Endothelial cell of umbilical vein (primary cell): ENCODE data around the gene ANTXRL.

Experiments
- CTCF ChIP-seq, 2 donors: IDR thresholded peaks; 1 replicate in 1 of 2; 2 replicates in 1 of 2; pipeline ENCODE4 v1.5.1; 2011; ENCODE audit warnings: low read length in 2 of 2, mild to moderate bottlenecking in 2 of 2, moderate library complexity in 2 of 2, control low read depth in 1 of 2, inconsistent platforms in 1 of 2, low read depth in 1 of 2; ENCODE audit not compliant: insufficient read depth in 1 of 2; ENCODE audit errors: extremely low read depth in 1 of 2
- EZH2 ChIP-seq: IDR thresholded peaks from 2 replicates; pipeline ENCODE4 v1.6.1; 2012; ENCODE audit warnings: borderline replicate concordance, low read depth, mild to moderate bottlenecking, moderate library complexity, low read length, inconsistent platforms; ENCODE audit not compliant: severe bottlenecking
- FOS ChIP-seq: IDR thresholded peaks from 2 replicates; pipeline ENCODE4 v1.6.1; 2011; ENCODE audit warnings: mild to moderate bottlenecking, low read length, moderate library complexity, borderline replicate concordance; ENCODE audit not compliant: insufficient read depth
- GATA2 ChIP-seq: IDR thresholded peaks from 2 replicates; pipeline ENCODE4 v1.7.0; 2011; ENCODE audit warnings: low read depth, mild to moderate bottlenecking, moderate library complexity, mixed read lengths, low read length; ENCODE audit not compliant: insufficient read length, insufficient read depth
- JUN ChIP-seq: IDR thresholded peaks from 2 replicates; pipeline ENCODE4 v1.6.1; 2011; ENCODE audit warnings: borderline replicate concordance, low read depth; ENCODE audit not compliant: insufficient read length, insufficient read depth
- MAX ChIP-seq: IDR thresholded peaks from 2 replicates; pipeline ENCODE4 v1.6.1; 2011; ENCODE audit not compliant: insufficient read depth, insufficient read length
- POLR2A ChIP-seq: IDR thresholded peaks from 2 replicates; pipeline ENCODE4 v1.6.1; 2012; ENCODE audit warnings: low read depth, mild to moderate bottlenecking, control low read depth, low read length
- POLR2AphosphoS5 ChIP-seq: IDR thresholded peaks from 2 replicates; pipeline ENCODE4 v1.6.1; 2012; ENCODE audit warnings: low read depth, mild to moderate bottlenecking, control low read depth, low read length, moderate library complexity; ENCODE audit not compliant: insufficient read depth

- TF ChIP-seq POLR2AphosphoS5 (no peak), MAX (no peak), CTCF (IDR thresholded peaks at IDR 0.05; ENCODE audit: extremely low read depth in 1 of 2, insufficient read depth in 1 of 2, low read depth in 1 of 2, low read length in 2 of 2) (no peak), FOS (no peak), JUN (no peak), EZH2 (no peak), POLR2A (no peak), GATA2 (no peak)
Measured at GRCh38 chr10:46319389-46319788, 32.6 kb downstream of the ANTXRL start.
